Suprapubic skin (tissue), 4 donors: ENCODE results near the gene CCR9.

Source experiments
- CTCF ChIP-seq, 2 donors: fragments of 200-600 bp in 1 of 2; fragments of 450-650 bp in 1 of 2; sonication (generic) in 1 of 2; IDR thresholded peaks; one replicate each; pipeline ENCODE4 v1.5.1; 2016 to 2019; ENCODE audit warnings: antibody characterized with exemption in 2 of 2, mild to moderate bottlenecking in 1 of 2, moderate library complexity in 1 of 2
- EP300 ChIP-seq: sonication (generic); formaldehyde crosslinking; IDR thresholded peaks from one replicate; pipeline ENCODE4 v1.6.1; 2017; ENCODE audit warnings: antibody characterized with exemption
- POLR2AphosphoS5 ChIP-seq, 3 donors: sonication (generic); formaldehyde crosslinking; IDR thresholded peaks; one replicate each; pipeline ENCODE4 v1.6.1; 2017; ENCODE audit warnings: antibody characterized with exemption in 3 of 3

- TF ChIP-seq CTCF (IDR thresholded peaks at IDR 0.05), result no peak
- TF ChIP-seq POLR2AphosphoS5 (IDR thresholded peaks at IDR 0.05), result no peak
- TF ChIP-seq EP300, result no peak
Measured at GRCh38 chr3:45942051-45942825, 55.9 kb downstream of the CCR9 start.
